HCT116 (cell line): ENCODE measurements around the gene LTO1. TPM values are rescaled to one million over a fixed set of nuclear protein-coding genes. Genes with fewer than 3 reads are reported as not detected.
"Not testable (repeated sequence)": the region's sequence is repeated elsewhere in the genome, so short reads cannot be mapped to it uniquely, and the experiment has no call there.

Experiments
- ATAC-seq: fragments of 200-7000 bp; cut with Tn5 transposase; 2 replicates; pipeline ENCODE4 v1.9.1; 2020; ENCODE audit warnings: mild to moderate bottlenecking, moderate library complexity
- BruUV-seq: library from RNA; stranded (reverse); fragments of 400-500 nt; replicated peaks from 2 replicates; lab custom pipeline; 2021; lab: Mats Ljungman, UMichigan
- CTCF ChIA-PET: fragments of 300-600 bp; sonication (Branson Sonifier 250); formaldehyde crosslinking; loops from one replicate; lab custom pipeline; 2021; ENCODE audit warnings: antibody characterized with exemption; lab: Charles Lee
- POLR2A ChIA-PET: fragments of 300-600, 350-600 bp; sonication (Branson Sonifier 250); formaldehyde crosslinking; loops from one replicate; lab custom pipeline; 2021; ENCODE audit warnings: antibody characterized with exemption; lab: Charles Lee
- RAD21 ChIA-PET, 2 experiments: fragments of 300-600 bp; sonication (Branson Sonifier 250); formaldehyde crosslinking; loops; one replicate each; lab custom pipeline; 2023; ENCODE audit warnings: low total read pairs in 2 of 2; ENCODE audit not compliant: uncharacterized antibody in 2 of 2, unreplicated experiment in 2 of 2, low non-redundant PET in 1 of 2; lab: Charles Lee
- DNase-seq: peaks from one replicate; pipeline ENCODE4 v3.0.0-alpha.2; 2010; ENCODE audit warnings: low read depth, low spot score
- H2AFZ ChIP-seq: fragments of 200-600 bp; shearing (Covaris generic), sonication (generic); 2 replicates; pipeline ENCODE4 v1.6.1; 2017; ENCODE audit warnings: low read depth, mixed run types, mixed read lengths, antibody characterized with exemption, low read length; ENCODE audit not compliant: poor library complexity, severe bottlenecking
- H3K27ac ChIP-seq: 2 replicates; pipeline ENCODE4 v1.5.1; 2012; ENCODE audit warnings: low read depth, low read length
- H3K27me3 ChIP-seq: fragments of 200-600 bp; sonication (generic); 2 replicates; pipeline ENCODE4 v1.6.1; 2016; ENCODE audit warnings: mixed run types, low read length, mixed read lengths; ENCODE audit not compliant: insufficient read depth
- H3K36me3 ChIP-seq, 2 experiments: fragments of 200-500 bp in 1 of 2; fragments of 200-600 bp in 1 of 2; sonication (Bioruptor generic) in 1 of 2; sonication (generic) in 1 of 2; 2 replicates each; pipeline versions ENCODE4 v1.5.1 to v1.6.1; 2014 to 2016; ENCODE audit warnings: low read length in 2 of 2, inconsistent platforms in 1 of 2, mixed read lengths in 1 of 2, mixed run types in 1 of 2; ENCODE audit not compliant: insufficient read depth in 2 of 2, control insufficient read depth in 1 of 2
- H3K4me1 ChIP-seq, 2 experiments: fragments of 200-600 bp in 1 of 2; sonication (generic) in 1 of 2; 2 replicates each; pipeline versions ENCODE4 v1.5.1 to v1.6.1; 2012 to 2017; ENCODE audit warnings: low read length in 2 of 2, inconsistent platforms in 1 of 2, mild to moderate bottlenecking in 1 of 2, mixed read lengths in 1 of 2, mixed run types in 1 of 2, moderate library complexity in 1 of 2; ENCODE audit not compliant: insufficient read depth in 2 of 2, control insufficient read depth in 1 of 2
- H3K4me2 ChIP-seq: fragments of 200-600 bp; sonication (generic); 2 replicates; pipeline ENCODE4 v1.6.1; 2017; ENCODE audit warnings: mixed run types, low read length, mixed read lengths
- H3K4me3 ChIP-seq, 2 experiments: fragments of 200-600 bp in 1 of 2; sonication (generic) in 1 of 2; replicated peaks in 1 of 2; 2 replicates each; pipeline ENCODE4 v1.5.1; 2011 to 2016; ENCODE audit warnings: low read length in 2 of 2, control low read depth in 1 of 2, low read depth in 1 of 2, mild to moderate bottlenecking in 1 of 2, mixed read lengths in 1 of 2, mixed run types in 1 of 2
- H3K79me2 ChIP-seq: fragments of 200-600 bp; sonication (generic); 2 replicates; pipeline ENCODE4 v1.6.1; 2017; ENCODE audit warnings: mild to moderate bottlenecking, mixed run types, low read length, moderate library complexity, mixed read lengths; ENCODE audit not compliant: insufficient read depth
- H3K9ac ChIP-seq: fragments of 200-600 bp; sonication (generic); 2 replicates; pipeline ENCODE4 v1.6.1; 2016; ENCODE audit warnings: low read length, mixed read lengths
- H3K9me2 ChIP-seq: fragments of 200-600 bp; sonication (generic), shearing (Covaris generic); 2 replicates; pipeline ENCODE4 v1.6.1; 2017; ENCODE audit warnings: mixed run types, mild to moderate bottlenecking, moderate library complexity; ENCODE audit not compliant: insufficient read depth
- H3K9me3 ChIP-seq, 2 experiments: fragments of 200-500 bp in 1 of 2; fragments of 200-600 bp in 1 of 2; sonication (Bioruptor generic) in 1 of 2; sonication (generic) in 1 of 2; 2 replicates each; pipeline ENCODE4 v1.6.1; 2014 to 2017; ENCODE audit warnings: low read length in 2 of 2, mixed read lengths in 2 of 2, inconsistent platforms in 1 of 2, low read depth in 1 of 2, mild to moderate bottlenecking in 1 of 2, mixed run types in 1 of 2, moderate library complexity in 1 of 2; ENCODE audit not compliant: control insufficient read depth in 1 of 2, insufficient read depth in 1 of 2
- H4K20me1 ChIP-seq: fragments of 200-600 bp; sonication (generic), shearing (Covaris generic); 2 replicates; pipeline ENCODE4 v1.6.1; 2017; ENCODE audit warnings: mixed run types, mild to moderate bottlenecking, moderate library complexity; ENCODE audit not compliant: insufficient read depth
- CBX3 ChIP-seq: IDR thresholded peaks from 2 replicates; pipeline ENCODE4 v1.6.1; 2012; ENCODE audit warnings: low read depth
- JUND ChIP-seq: IDR thresholded peaks from 2 replicates; pipeline ENCODE4 v1.6.1; 2012
- MAX ChIP-seq: IDR thresholded peaks from 2 replicates; pipeline ENCODE4 v1.6.1; 2012
- POLR2A ChIP-seq: IDR thresholded peaks from 2 replicates; pipeline ENCODE4 v1.7.0; 2011; ENCODE audit warnings: borderline replicate concordance; ENCODE audit not compliant: insufficient read depth, insufficient read length; ENCODE audit errors: extremely low read depth
- POLR2AphosphoS5 ChIP-seq: IDR thresholded peaks from 2 replicates; pipeline ENCODE4 v1.6.1; 2011; ENCODE audit warnings: mild to moderate bottlenecking, low read depth, low read length, moderate library complexity
- SIN3A ChIP-seq: IDR thresholded peaks from 2 replicates; pipeline ENCODE4 v1.6.1; 2012; ENCODE audit warnings: low read depth
- SP1 ChIP-seq: IDR thresholded peaks from 2 replicates; pipeline ENCODE4 v1.6.1; 2012; ENCODE audit warnings: low read depth
- YY1 ChIP-seq: IDR thresholded peaks from 2 replicates; pipeline ENCODE4 v1.6.1; 2011; ENCODE audit warnings: low read length, low read depth, moderate library complexity, mild to moderate bottlenecking; ENCODE audit not compliant: insufficient replicate concordance; ENCODE audit errors: extremely low read depth
- ZFX ChIP-seq: fragments of 450-650 bp; IDR thresholded peaks from 2 replicates; pipeline ENCODE4 v1.6.1; 2017
- intact Hi-C: fragments of 100-400 bp; cut with micrococcal nuclease; formaldehyde crosslinking; loops from 2 replicates; pipeline ENCODE4 v1.10.0; 2022
- total RNA-seq: library from RNA; stranded (reverse); gene quantifications from one replicate; pipeline ENCODE4 v1.2.1, GENCODE V29; 2021; ENCODE audit not compliant: unreplicated experiment
- TF ChIP-seq, protein P1 (sequence below): IDR thresholded peaks from 2 replicates; pipeline ENCODE4 v1.6.1; 2011; ENCODE audit warnings: mild to moderate bottlenecking, low read length, moderate library complexity; ENCODE audit not compliant: insufficient replicate concordance; ENCODE audit errors: extremely low read depth

LTO1 gene
- total RNA-seq, 1 experiment from 2014 or later, result 21.3 TPM

DNA sequence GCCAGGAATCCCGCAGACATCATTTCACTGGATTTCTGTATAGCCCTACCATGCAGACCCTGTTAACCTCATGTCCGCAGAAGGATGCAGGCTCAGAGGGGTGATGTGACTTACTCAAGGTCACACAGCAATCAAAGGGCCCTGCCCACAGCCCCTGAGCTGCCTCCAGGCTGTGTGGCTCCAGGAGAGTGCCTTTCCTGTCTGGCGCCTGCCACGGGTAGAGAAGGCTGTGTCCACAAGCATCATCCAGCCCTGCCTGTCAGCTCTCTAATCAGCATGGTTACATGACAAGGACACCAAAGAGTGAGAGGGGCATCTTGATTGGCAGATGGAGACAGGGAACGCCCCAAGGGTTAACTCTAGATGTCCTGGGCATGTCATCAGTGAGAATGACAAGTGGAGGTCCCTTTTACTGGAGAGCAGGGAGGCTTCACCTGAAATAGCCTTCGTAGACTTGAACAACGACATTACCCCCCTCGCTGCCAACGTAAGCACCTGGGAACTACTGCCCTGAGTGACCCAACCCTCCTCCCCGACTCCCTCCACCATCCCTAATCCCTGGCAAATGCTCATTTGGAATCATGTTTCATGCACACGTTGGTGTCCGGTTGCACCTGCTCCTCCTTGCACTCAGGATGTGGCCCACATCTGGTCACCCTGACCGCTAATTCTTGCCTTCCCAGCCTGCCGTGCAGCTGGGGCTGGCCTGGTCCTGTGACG, 21.8 kb upstream of the LTO1 start:
- H3K27ac ChIP-seq, result peak overlapping the region; percentile 17; the same call in 1 of the 2 replicates
- RAD21 ChIA-PET, result interaction anchor here in 1 of 2 experiments (0.8 kb wide), 1 partner anchor 192 kb away, joined by 3 read pairs; no protein-coding TSS in a partner anchor
- no peak overlapping the region for H2AFZ ChIP-seq
- H3K9me2 ChIP-seq, result no peaks in the 10 kb centered on the region
- H4K20me1 ChIP-seq, result no peaks in the 10 kb centered on the region
- POLR2A ChIA-PET, result interaction anchor here (0.9 to 1.1 kb wide), 3 partner anchors 7 to 252 kb away, joined by 3 to 6 read pairs (median 4); no protein-coding TSS in a partner anchor
- intact Hi-C loops, result no loop called here
- peak; percentile 39 for ATAC-seq
- no TSS peak for BruUV-seq
- no peaks in the 10 kb centered on the region; the same call in 1 of the 2 replicates for H3K79me2 ChIP-seq
- no peaks in the 10 kb centered on the region for H3K27me3 ChIP-seq
- no peak for DNase-seq
- H3K36me3 ChIP-seq, result no peaks in the 10 kb centered on the region
- H3K4me3 ChIP-seq, result no peak overlapping the region
- no peak overlapping the region for H3K9ac ChIP-seq
- TF ChIP-seq MAX (peak; percentile 65), JUND (0 out of 2 replicates have a peak, but pooled peaks have one; percentile 23), SIN3A (no peak), SP1 (0 out of 2 replicates have a peak, but pooled peaks have one; percentile 26), YY1 (no peak), ZFX (no peak), POLR2AphosphoS5 (no peak), CBX3 (no peak; the same call in none of the 2 replicates), POLR2A (no peak)
- TF ChIP-seq, protein P1, sequence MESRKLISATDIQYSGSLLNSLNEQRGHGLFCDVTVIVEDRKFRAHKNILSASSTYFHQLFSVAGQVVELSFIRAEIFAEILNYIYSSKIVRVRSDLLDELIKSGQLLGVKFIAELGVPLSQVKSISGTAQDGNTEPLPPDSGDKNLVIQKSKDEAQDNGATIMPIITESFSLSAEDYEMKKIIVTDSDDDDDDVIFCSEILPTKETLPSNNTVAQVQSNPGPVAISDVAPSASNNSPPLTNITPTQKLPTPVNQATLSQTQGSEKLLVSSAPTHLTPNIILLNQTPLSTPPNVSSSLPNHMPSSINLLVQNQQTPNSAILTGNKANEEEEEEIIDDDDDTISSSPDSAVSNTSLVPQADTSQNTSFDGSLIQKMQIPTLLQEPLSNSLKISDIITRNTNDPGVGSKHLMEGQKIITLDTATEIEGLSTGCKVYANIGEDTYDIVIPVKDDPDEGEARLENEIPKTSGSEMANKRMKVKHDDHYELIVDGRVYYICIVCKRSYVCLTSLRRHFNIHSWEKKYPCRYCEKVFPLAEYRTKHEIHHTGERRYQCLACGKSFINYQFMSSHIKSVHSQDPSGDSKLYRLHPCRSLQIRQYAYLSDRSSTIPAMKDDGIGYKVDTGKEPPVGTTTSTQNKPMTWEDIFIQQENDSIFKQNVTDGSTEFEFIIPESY, result no peak
- H3K9me3 ChIP-seq, result no peaks in the 10 kb centered on the region; a peak in 1 of 4 replicates
- CTCF ChIA-PET, result no interaction called here
- H3K4me1 ChIP-seq, result peaks cover 53 to 54% of the 10 kb centered on the region in 2 experiments
- H3K4me2 ChIP-seq, result peak overlapping the region; percentile 24

DNA sequence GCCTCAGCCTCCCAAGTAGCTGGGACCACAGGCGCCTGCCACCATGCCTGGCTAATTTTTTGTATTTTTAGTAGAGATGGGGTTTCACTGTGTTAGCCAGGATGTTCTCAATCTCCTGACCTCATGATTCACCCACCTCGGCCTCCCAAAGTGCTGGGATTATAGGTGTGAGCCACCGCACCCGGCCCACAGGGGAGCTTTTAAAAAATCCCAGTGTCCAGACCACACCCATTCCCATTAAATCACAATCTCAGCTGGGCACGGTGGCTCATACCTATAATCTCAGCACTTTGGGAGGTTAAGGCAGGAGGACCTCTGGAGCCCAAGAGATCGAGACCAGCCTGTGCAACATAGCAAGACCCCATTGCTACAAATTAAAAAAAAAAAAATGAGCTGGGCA, 20.8 kb upstream of the LTO1 start:
- H3K27ac ChIP-seq, H3K9me3 ChIP-seq, DNase-seq, H3K27me3 ChIP-seq, RAD21 ChIA-PET, H4K20me1 ChIP-seq, H2AFZ ChIP-seq, H3K9me2 ChIP-seq, intact Hi-C loops, H3K9ac ChIP-seq, H3K36me3 ChIP-seq, H3K79me2 ChIP-seq, BruUV-seq: not testable (repeated sequence)
- CTCF ChIA-PET, result interaction anchor here (0.6 to 1.0 kb wide), 2 partner anchors 106 to 496 kb away, joined by 3 read pairs; no protein-coding TSS in a partner anchor
- Histone ChIP-seq H3K4me3 (0 out of 4 replicates have a peak overlapping the region, but pooled peaks of 1 of the 2 experiments have one; percentile 11), H3K4me2 (peak overlapping the region; percentile 24), H3K4me1 (peaks cover 44 to 46% of the 10 kb centered on the region in 2 experiments)
- POLR2A ChIA-PET, result interaction anchor here (0.8 to 1.1 kb wide), 4 partner anchors 8 to 253 kb away, joined by 3 to 6 read pairs (median 4); no protein-coding TSS in a partner anchor
- ATAC-seq, result peak; percentile 43
